GM19351 (cell line): Measurements from ENCODE around the gene IRAG1.
A peak's percentile ranks its signal among the peaks of the same experiment; 100 is the strongest.

Experiments used
- ATAC-seq: cut with Tn5 transposase; IDR thresholded peaks from one replicate; pipeline ENCODE4 v1.9.1; 2021; ENCODE audit warnings: mild to moderate bottlenecking, moderate library complexity; ENCODE audit not compliant: unreplicated experiment

Gene IRAG1

GRCh38 chr11:10693509-10694081, at the start of gene IRAG1:
Gene IRAG1, minus strand, starts transcription at chr11:10693755. Its CDS starts 153 bp downstream, at chr11:10693602.
- ATAC-seq: no peak

- no peak for ATAC-seq
These were observed 49.1 kb upstream of the IRAG1 start for GRCh38 chr11:10742460-10743208.

GRCh38 chr11:10735481-10736475, 42.2 kb upstream of the IRAG1 start:
- ATAC-seq: peak; percentile 99

- ATAC-seq: no peak
These were observed 37.6 kb upstream of the IRAG1 start for GRCh38 chr11:10731064-10731680.

GRCh38 chr11:10730151-10730550, 36.6 kb upstream of the IRAG1 start:
- no peak for ATAC-seq

GRCh38 chr11:10728789-10729472, 35.4 kb upstream of the IRAG1 start:
- ATAC-seq: no peak

GRCh38 chr11:10728154-10728553, 34.6 kb upstream of the IRAG1 start:
- no peak for ATAC-seq

- ATAC-seq: no peak
These were observed 33.7 kb upstream of the IRAG1 start for GRCh38 chr11:10727146-10727851.

- ATAC-seq: no peak
These were observed 32.3 kb upstream of the IRAG1 start for GRCh38 chr11:10725907-10726253.

- ATAC-seq: no peak
These were observed 31.8 kb upstream of the IRAG1 start for GRCh38 chr11:10725114-10725906.

- ATAC-seq: no peak
These were observed 28.8 kb upstream of the IRAG1 start for GRCh38 chr11:10722307-10722706.

- no peak for ATAC-seq
These were observed 27.4 kb upstream of the IRAG1 start for GRCh38 chr11:10720881-10721376.

- ATAC-seq: no peak
These were observed 26.1 kb upstream of the IRAG1 start for GRCh38 chr11:10719616-10720015.

- no peak for ATAC-seq
These were observed 23.1 kb upstream of the IRAG1 start for GRCh38 chr11:10716543-10717259.

- ATAC-seq: no peak
These were observed 22.6 kb upstream of the IRAG1 start for GRCh38 chr11:10716122-10716521.

GRCh38 chr11:10715571-10715970, 22.0 kb upstream of the IRAG1 start:
- no peak for ATAC-seq

GRCh38 chr11:10709299-10710086, 15.9 kb upstream of the IRAG1 start:
- ATAC-seq: no peak
